PC-9 (cell line): Measurements from ENCODE around the gene F2RL3.
"Not testable (repeated sequence)": the region's sequence is repeated elsewhere in the genome, so short reads cannot be mapped to it uniquely, and the experiment has no call there.

Experiments
- CTCF ChIP-seq: fragments of 200-600 bp; sonication (generic); conservative IDR thresholded peaks from 2 replicates; pipeline ENCODE4 v1.6.1; 2017; ENCODE audit warnings: mixed run types, antibody characterized with exemption, mild to moderate bottlenecking, moderate library complexity
- EZH2 ChIP-seq: fragments of 200-600 bp; sonication (generic); IDR thresholded peaks from 2 replicates; pipeline ENCODE4 v1.8.0; 2017; ENCODE audit warnings: antibody characterized with exemption, low read depth

GRCh38 chr19:16940063-16940462 lies 51.3 kb downstream of the F2RL3 start:
- not testable (repeated sequence) for TF ChIP-seq CTCF, EZH2
